HepG2 (cell line): ENCODE data around the gene USE1. TPM values are rescaled to one million over a fixed set of nuclear protein-coding genes. Genes with fewer than 3 reads are reported as not detected.

Experiments
- ATRX ChIP-seq: sonication (generic); formaldehyde crosslinking; IDR thresholded peaks from 2 replicates; pipeline ENCODE4 v1.4.0; 2020; ENCODE audit warnings: missing genetic modification reagents, borderline replicate concordance
- CBX2 ChIP-seq, 2 experiments: fragments of 200-600 bp in 1 of 2; sonication (generic); formaldehyde crosslinking in 1 of 2; IDR thresholded peaks; 2 replicates each; pipeline versions ENCODE4 v1.7.0 to v1.8.1; 2018 to 2022; ENCODE audit warnings: low read depth in 2 of 2, low read length in 1 of 2, mild to moderate bottlenecking in 1 of 2, missing genetic modification reagents in 1 of 2
- FUBP1 ChIP-seq: sonication (generic); formaldehyde crosslinking; IDR thresholded peaks from 2 replicates; pipeline ENCODE4 v1.5.1; 2020; ENCODE audit warnings: missing genetic modification reagents, mild to moderate bottlenecking, borderline replicate concordance
- MTF2 ChIP-seq: sonication (generic); formaldehyde crosslinking; IDR thresholded peaks from 2 replicates; pipeline ENCODE4 v1.5.0; 2020; ENCODE audit warnings: missing genetic modification reagents, borderline replicate concordance
- NCOA5 ChIP-seq: sonication (generic); formaldehyde crosslinking; IDR thresholded peaks from 2 replicates; pipeline ENCODE4 v1.4.0; 2020; ENCODE audit warnings: missing genetic modification reagents
- NFAT5 ChIP-seq: sonication (generic); formaldehyde crosslinking; IDR thresholded peaks from 2 replicates; pipeline ENCODE4 v1.4.0; 2020; ENCODE audit warnings: missing genetic modification reagents
- NR2F6 ChIP-seq, 2 experiments: IDR thresholded peaks; 2 replicates each; pipeline ENCODE4 v1.6.1; 2016; ENCODE audit warnings: antibody characterized with exemption in 1 of 2, mild to moderate bottlenecking in 1 of 2
- SATB2 ChIP-seq: sonication (generic); formaldehyde crosslinking; IDR thresholded peaks from 2 replicates; pipeline ENCODE4 v1.5.0; 2020; ENCODE audit warnings: missing genetic modification reagents
- ZNF260 ChIP-seq: sonication (generic); formaldehyde crosslinking; IDR thresholded peaks from 2 replicates; pipeline ENCODE4 v1.4.0; 2020; ENCODE audit warnings: missing genetic modification reagents, low read depth, mild to moderate bottlenecking, borderline replicate concordance
- ZNF713 ChIP-seq: sonication (generic); formaldehyde crosslinking; IDR thresholded peaks from 2 replicates; pipeline ENCODE4 v1.4.0; 2020; ENCODE audit warnings: mild to moderate bottlenecking, missing genetic modification reagents
- polyA plus RNA-seq, 8 experiments: library from polyadenylated mRNA; depleted of rRNA in 3 of 8; stranded (reverse) in 7 of 8; unstranded in 1 of 8; fragments of >200 nt; fragmentation: Illumina TruSeq in 4 of 8; extraction: Trizol in 4 of 8; gene quantifications; 2 replicates each; pipeline versions ENCODE4 v1.2.1 to v1.2.3, GENCODE V29; 2011 to 2016; ENCODE audit warnings: low read depth in 4 of 8, missing spikeins in 1 of 8, mixed read lengths in 1 of 8; ENCODE audit not compliant: insufficient read depth in 1 of 8
- total RNA-seq, 5 experiments: library from RNA; depleted of rRNA; stranded (reverse); fragments of >200 nt; fragmentation: Illumina TruSeq; extraction: Trizol; gene quantifications; 2 replicates each; pipeline ENCODE4 v1.2.3, GENCODE V29; 2016; ENCODE audit warnings: low read depth in 1 of 5

Gene USE1
- total and polyA plus RNA-seq, 2 of the 13 experiments (the other 11 are each of a cell fraction or from before 2014, with no cell fraction given) = 9.9 to 17.6 TPM

- TF ChIP-seq NFAT5 (CRISPR knock-in tag) (no peak), ZNF713 (CRISPR knock-in tag) (no peak), NCOA5 (CRISPR knock-in tag) (no peak), FUBP1 (CRISPR knock-in tag) (no peak), ZNF260 (CRISPR knock-in tag) (no peak), SATB2 (CRISPR knock-in tag) (no peak), NR2F6 (IDR thresholded peaks at IDR 0.05) (no peak), NR2F6 (CRISPR knock-in tag; IDR thresholded peaks at IDR 0.05) (no peak), MTF2 (no peak), ATRX (CRISPR knock-in tag) (no peak), CBX2 (IDR thresholded peaks at IDR 0.05; ENCODE audit: low read depth, low read length) (no peak), CBX2 (CRISPR knock-in tag; IDR thresholded peaks at IDR 0.05; ENCODE audit: low read depth) (no peak)
Observed at GRCh38 chr19:17244618-17245534, 29.7 kb downstream of the USE1 start (continued).
